ENCODE measurements around the gene MUSK.

The MUSK gene

GRCh38 chr9:110776221-110776620 is 107.6 kb downstream of the MUSK start:
- H3K4me1 ChIP-seq = no peaks in the 10 kb centered on the region
- H3K9ac ChIP-seq = no peak overlapping the region
- H3K4me3 ChIP-seq (ENCODE audit: low read depth, low read length) = no peak overlapping the region
- H3K27ac ChIP-seq = no peak overlapping the region
- no peaks in the 10 kb centered on the region for H3K9me3 ChIP-seq (ENCODE audit: control insufficient read depth, low read length)
- no peaks in the 10 kb centered on the region for H3K27me3 ChIP-seq (ENCODE audit: control insufficient read depth, insufficient read depth, low read length)
- H3K36me3 ChIP-seq (ENCODE audit: control insufficient read depth, insufficient read depth, low read length) = no peaks in the 10 kb centered on the region
- no peak overlapping the region for H2AFZ ChIP-seq
- no peak for TF ChIP-seq CTCF (IDR thresholded peaks at IDR 0.05)
- no peaks in the 10 kb centered on the region for H3K79me2 ChIP-seq
- H3K4me2 ChIP-seq (ENCODE audit: low read length) = no peak overlapping the region

- no peak overlapping the region for H2AFZ ChIP-seq
- no peak overlapping the region for H3K4me3 ChIP-seq (ENCODE audit: low read depth, low read length)
- no peaks in the 10 kb centered on the region for H3K27me3 ChIP-seq (ENCODE audit: control insufficient read depth, insufficient read depth, low read length)
- H3K4me1 ChIP-seq = no peaks in the 10 kb centered on the region
- no peaks in the 10 kb centered on the region for H3K79me2 ChIP-seq
- H3K4me2 ChIP-seq (ENCODE audit: low read length) = no peak overlapping the region
- H3K9me3 ChIP-seq (ENCODE audit: control insufficient read depth, low read length) = no peaks in the 10 kb centered on the region
- no peak overlapping the region for H3K9ac ChIP-seq
- no peaks in the 10 kb centered on the region for H3K36me3 ChIP-seq (ENCODE audit: control insufficient read depth, insufficient read depth, low read length)
- TF ChIP-seq CTCF (IDR thresholded peaks at IDR 0.05) = no peak
- H3K27ac ChIP-seq = no peak overlapping the region
Measured at GRCh38 chr9:110777196-110777875, 108.7 kb downstream of the MUSK start.

GRCh38 chr9:110777876-110778215 is 109.3 kb downstream of the MUSK start:
- Histone ChIP-seq H3K9me3 (ENCODE audit: control insufficient read depth, low read length) (no peaks in the 10 kb centered on the region), H3K79me2 (no peaks in the 10 kb centered on the region), H3K4me3 (ENCODE audit: low read depth, low read length) (no peak overlapping the region), H3K27me3 (ENCODE audit: control insufficient read depth, insufficient read depth, low read length) (no peaks in the 10 kb centered on the region), H3K27ac (no peak overlapping the region), H2AFZ (no peak overlapping the region), H3K9ac (no peak overlapping the region), H3K36me3 (ENCODE audit: control insufficient read depth, insufficient read depth, low read length) (no peaks in the 10 kb centered on the region), H3K4me1 (no peaks in the 10 kb centered on the region), H3K4me2 (ENCODE audit: low read length) (no peak overlapping the region)
- TF ChIP-seq CTCF (IDR thresholded peaks at IDR 0.05) = no peak

GRCh38 chr9:110782701-110783100 is 114.1 kb downstream of the MUSK start:
- H3K27ac ChIP-seq = no peak overlapping the region
- H2AFZ ChIP-seq = no peak overlapping the region
- no peak overlapping the region for H3K4me2 ChIP-seq (ENCODE audit: low read length)
- no peak overlapping the region for H3K4me3 ChIP-seq (ENCODE audit: low read depth, low read length)
- no peak for TF ChIP-seq CTCF (IDR thresholded peaks at IDR 0.05)
- no peak overlapping the region for H3K9ac ChIP-seq
- no peaks in the 10 kb centered on the region for H3K9me3 ChIP-seq (ENCODE audit: control insufficient read depth, low read length)
- H3K4me1 ChIP-seq = no peaks in the 10 kb centered on the region
- no peaks in the 10 kb centered on the region for H3K79me2 ChIP-seq
- no peaks in the 10 kb centered on the region for H3K36me3 ChIP-seq (ENCODE audit: control insufficient read depth, insufficient read depth, low read length)
- no peaks in the 10 kb centered on the region for H3K27me3 ChIP-seq (ENCODE audit: control insufficient read depth, insufficient read depth, low read length)

DNA sequence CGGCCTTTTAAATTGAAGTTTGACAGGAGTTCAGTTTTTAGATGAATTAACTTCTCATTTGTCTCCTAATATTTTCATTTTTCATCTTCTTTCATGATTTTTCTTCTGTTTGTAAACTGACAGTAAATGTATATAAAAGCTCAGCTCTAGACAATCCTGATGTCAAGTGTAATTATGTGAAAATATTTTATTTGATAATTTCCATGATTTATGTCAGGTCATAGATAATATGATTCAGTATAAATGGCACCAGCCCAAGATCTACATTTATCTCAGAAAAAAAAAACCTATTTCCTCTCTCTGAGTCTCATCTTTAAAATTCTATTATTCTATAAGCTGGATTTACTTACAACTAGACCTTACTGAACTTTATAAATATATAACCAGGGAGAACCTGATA is 115.7 kb downstream of the MUSK start:
- Histone ChIP-seq H2AFZ (no peak overlapping the region), H3K27me3 (ENCODE audit: control insufficient read depth, insufficient read depth, low read length) (no peaks in the 10 kb centered on the region), H3K36me3 (ENCODE audit: control insufficient read depth, insufficient read depth, low read length) (no peaks in the 10 kb centered on the region), H3K9ac (no peak overlapping the region), H3K9me3 (ENCODE audit: control insufficient read depth, low read length) (no peaks in the 10 kb centered on the region), H3K27ac (no peak overlapping the region), H3K4me2 (ENCODE audit: low read length) (no peak overlapping the region), H3K4me3 (ENCODE audit: low read depth, low read length) (no peak overlapping the region), H3K79me2 (no peaks in the 10 kb centered on the region), H3K4me1 (no peaks in the 10 kb centered on the region)
- no peak for TF ChIP-seq CTCF (IDR thresholded peaks at IDR 0.05)

Measured in parathyroid adenoma (tissue), 2 donors.